Ishikawa (cell line): ENCODE data around the gene LRRC56.

ENCODE experiments used
- EP300 ChIP-seq: IDR thresholded peaks from 2 replicates; pipeline ENCODE4 v1.6.1; 2012; ENCODE audit warnings: borderline replicate concordance
- MAX ChIP-seq: IDR thresholded peaks from 2 replicates; pipeline ENCODE4 v1.6.1; 2012
- YY1 ChIP-seq: IDR thresholded peaks from 2 replicates; pipeline ENCODE4 v1.6.1; 2012; ENCODE audit warnings: low read depth

- TF ChIP-seq YY1 (peak; percentile 45; the same call in 1 of the 2 replicates), EP300 (peak; percentile 94), MAX (peak; percentile 93)
Observed at GRCh38 chr11:492427-493226, 44.7 kb upstream of the LRRC56 start.
